ENCODE measurements around the gene SLC44A3. TPM values are rescaled to one million over a fixed set of nuclear protein-coding genes. Genes with fewer than 3 reads are reported as not detected.

Gene SLC44A3, protein sequence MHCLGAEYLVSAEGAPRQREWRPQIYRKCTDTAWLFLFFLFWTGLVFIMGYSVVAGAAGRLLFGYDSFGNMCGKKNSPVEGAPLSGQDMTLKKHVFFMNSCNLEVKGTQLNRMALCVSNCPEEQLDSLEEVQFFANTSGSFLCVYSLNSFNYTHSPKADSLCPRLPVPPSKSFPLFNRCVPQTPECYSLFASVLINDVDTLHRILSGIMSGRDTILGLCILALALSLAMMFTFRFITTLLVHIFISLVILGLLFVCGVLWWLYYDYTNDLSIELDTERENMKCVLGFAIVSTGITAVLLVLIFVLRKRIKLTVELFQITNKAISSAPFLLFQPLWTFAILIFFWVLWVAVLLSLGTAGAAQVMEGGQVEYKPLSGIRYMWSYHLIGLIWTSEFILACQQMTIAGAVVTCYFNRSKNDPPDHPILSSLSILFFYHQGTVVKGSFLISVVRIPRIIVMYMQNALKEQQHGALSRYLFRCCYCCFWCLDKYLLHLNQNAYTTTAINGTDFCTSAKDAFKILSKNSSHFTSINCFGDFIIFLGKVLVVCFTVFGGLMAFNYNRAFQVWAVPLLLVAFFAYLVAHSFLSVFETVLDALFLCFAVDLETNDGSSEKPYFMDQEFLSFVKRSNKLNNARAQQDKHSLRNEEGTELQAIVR
- polyA plus RNA-seq (ENCODE audit: insufficient read length in 12 of 12), result 10 to 100 TPM in 1 of 12 donors, 1 to 10 TPM in 10, not detected in 1; 3.3 to 16.2 (median 4.6) TPM
- long read RNA-seq, donor 1, partial matches to known transcripts, result 19 of 25 reads
- long read RNA-seq, donor 1, other reads (novel, unspliced or antisense), result 0 of 25 reads
- long read RNA-seq, donor 2, partial matches to known transcripts, result 0 of 2 reads
- long read RNA-seq, donor 2, other reads (novel, unspliced or antisense), result 0 of 2 reads
- long read RNA-seq, donor 3, result 0 reads
- long read RNA-seq, donor 4, result 0 reads
- long read RNA-seq, donor 5, result 0 reads
- long read RNA-seq, donor 6, result 0 reads
- long read RNA-seq, donor 7, result 0 reads
- long read RNA-seq, donor 8, partial matches to known transcripts, result 375 of 385 reads
- long read RNA-seq, donor 8, other reads (novel, unspliced or antisense), result 10 of 385 reads
- long read RNA-seq, donor 9, result 0 reads
- long read RNA-seq, donor 10, result 0 reads
- long read RNA-seq, donor 11, result 0 reads

DNA sequence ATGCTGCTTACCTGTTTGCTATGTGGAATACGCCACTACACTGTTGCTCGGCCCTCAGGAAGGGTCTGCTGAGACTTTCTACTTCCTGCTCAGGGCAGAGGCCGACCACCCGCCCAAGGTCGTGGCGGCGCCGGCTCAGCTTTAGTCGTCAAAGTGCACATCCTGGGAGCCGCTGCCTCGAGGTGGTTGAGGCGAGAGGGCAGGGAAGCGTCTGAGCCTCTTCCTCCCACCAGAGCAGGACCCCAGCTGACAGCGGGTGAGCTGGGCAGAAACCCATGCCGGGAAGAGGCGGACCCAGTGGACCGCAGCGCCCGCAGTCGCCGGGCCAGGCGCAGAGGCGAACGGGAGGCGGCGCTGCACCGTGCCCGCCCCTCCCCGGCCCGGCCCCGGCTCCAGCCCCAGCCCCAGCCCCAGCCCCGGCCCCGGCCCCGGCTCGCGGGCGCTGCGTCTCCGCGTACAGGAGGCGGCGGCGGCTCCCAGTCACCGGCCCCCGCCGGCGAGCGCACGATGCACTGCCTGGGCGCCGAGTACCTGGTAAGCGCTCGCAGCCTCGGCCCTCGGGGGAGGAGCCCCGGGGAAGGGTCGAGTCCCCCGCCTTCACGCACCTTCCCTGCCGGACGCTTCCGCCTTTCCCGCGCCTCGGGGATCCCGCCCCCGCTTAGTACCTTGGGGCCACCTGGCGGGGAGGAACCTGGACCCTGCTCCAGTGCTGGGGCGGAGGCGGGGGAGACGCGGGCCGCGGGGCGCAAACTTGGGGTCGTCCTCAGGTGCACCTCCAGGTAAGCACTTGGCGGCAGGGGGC is at the start of gene SLC44A3:
TSS of gene SLC44A3 (plus strand) at position 413 of the 802 bp plus-strand sequence. CDS start at position 508, 95 bp downstream.
- DNase-seq, result no peak

DNA sequence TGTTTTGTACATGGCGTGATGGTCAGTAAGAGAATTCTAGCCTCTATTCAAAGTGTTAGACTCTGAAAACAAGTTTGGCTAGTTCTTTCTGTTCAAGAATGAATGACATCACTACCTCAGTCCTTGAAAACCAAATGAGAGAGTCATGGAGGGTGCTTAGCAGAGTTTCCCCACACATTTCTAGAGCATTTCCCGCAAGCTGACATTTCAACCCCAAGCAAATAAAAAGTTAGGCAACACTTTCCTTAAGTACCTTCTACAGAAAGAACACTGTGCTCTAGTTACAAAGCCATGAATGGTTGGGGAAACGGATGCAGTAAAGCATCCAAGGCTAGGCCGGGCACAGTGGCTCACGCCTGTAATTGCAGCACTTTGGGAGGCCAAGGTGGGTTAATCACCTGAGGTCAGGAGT is 47.9 kb upstream of the SLC44A3 start:
- DNase-seq, result no peak

DNA sequence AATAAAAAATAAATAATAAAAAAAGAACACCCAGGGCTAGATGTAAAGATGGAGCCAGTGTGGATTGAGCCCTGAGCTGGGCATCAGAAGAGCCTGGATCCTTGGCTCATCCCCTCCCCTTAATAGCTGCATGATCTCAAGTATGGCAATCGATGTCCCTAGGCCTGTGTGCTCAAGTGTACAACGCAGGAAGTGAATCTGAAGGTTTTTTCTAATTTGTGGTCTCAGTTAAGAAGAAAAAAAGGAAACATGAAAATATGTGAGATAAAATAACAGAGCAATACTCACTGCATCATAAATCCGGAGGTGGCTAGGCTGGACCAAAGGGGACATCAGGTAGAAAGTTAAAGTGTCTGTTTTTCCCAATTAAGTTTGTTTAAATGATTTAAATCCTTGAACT is 47.3 kb upstream of the SLC44A3 start:
- DNase-seq, result no peak

DNA sequence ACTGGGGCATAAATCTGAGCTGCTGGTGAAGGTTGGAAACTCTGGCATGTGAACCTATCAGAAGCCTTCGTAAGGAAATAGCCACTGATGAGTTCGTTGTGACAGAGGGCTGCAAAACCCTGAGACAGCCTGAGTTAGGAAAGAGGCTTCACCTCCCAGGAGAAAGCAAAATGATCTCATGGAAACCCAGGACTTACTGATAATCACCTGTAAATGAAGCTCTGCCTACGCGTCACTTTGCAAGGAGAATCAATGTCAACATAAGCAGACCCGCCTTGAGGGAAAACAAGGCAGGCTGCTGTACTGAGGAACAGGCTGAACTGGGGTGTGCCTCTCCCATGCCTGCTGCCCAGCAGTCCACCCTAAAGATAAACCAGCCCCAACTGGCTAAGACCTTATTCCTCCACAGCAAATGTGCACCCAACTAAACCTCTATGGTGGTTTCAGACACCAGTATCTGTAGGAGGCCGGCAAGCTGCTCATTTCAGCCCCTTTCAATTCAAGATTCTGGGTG is 46.8 kb upstream of the SLC44A3 start:
- no peak for DNase-seq

DNA sequence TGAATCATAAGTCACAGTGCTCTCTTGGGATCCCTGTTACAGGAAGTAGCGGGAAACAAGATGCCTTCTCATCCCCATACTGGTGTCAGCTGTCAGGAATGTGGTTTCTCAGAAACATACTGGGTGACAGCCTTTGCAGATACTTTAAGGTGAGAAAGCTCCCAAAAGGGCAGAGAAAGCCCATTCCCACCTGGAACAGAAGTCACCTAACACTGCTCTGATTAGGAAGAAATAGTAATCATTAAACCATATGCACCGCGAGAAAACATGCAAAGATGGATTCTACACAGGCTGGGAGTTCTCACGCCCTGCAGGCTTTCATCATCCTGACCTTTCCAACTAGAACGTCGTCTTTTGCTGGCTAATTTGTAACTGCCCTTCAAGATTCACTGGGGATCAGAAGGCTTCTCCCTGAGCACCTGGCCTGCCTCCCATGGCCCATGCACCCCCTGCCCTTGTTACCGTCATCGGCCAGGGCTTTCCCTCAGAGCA is 46.2 kb upstream of the SLC44A3 start:
- no peak for DNase-seq

DNA sequence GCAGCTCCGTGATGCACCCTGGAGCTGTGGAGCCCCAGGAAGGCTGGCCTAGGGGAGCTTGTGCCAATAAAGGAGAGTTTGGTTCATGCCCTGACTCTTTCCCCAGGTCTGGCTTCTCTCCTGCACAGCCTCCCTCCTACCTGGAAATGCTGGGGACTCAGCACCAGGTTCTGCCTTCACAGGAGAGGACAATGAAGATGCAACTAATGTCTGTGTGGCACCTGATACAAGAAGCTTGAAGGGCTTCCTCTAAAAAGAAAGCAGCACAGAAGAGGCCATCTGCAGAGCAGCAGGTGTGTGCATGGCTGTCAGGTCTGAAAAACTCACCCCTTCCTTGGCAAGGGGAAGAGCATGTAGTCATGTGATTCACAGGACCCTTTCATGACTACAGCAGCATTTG is 43.7 kb upstream of the SLC44A3 start:
- DNase-seq, result no peak

DNA sequence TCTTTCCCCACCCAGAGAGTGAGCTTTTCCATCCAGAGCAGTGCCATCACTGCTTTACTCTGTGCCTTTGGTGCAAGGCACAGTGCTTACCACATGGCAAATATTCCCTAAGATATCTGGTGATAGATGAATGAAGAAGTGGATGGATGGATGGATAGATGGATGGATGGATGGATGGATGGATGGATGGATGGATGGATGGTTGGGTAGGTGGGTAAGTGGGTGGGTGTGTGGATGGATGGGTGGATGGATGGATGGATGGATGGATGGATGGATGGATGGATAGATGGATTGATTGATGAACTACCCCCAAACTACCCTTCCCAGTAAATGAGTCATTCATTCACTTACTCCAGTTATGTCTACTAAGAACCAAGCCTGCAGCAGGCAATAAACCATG is 42.9 kb upstream of the SLC44A3 start:
- DNase-seq, result no peak

DNA sequence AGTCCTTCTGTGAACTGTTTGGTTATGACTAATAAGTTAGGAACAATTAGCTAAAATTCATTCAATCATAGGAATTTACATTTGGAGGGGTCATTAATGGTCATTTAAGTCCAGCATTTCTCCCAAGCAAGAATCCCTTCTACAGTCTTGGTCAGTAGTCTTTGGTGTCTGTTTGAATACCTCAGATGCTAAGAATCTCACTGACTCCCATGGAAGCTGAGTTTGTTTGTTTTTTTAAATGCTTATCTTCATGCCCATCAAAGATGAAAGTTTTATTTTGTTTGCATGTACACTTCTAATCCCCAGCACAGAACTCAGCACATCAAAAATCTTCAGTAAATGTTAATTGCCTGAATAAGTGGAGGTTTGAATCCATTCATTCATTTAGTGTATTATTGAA is 41.3 kb upstream of the SLC44A3 start:
- DNase-seq, result no peak

DNA sequence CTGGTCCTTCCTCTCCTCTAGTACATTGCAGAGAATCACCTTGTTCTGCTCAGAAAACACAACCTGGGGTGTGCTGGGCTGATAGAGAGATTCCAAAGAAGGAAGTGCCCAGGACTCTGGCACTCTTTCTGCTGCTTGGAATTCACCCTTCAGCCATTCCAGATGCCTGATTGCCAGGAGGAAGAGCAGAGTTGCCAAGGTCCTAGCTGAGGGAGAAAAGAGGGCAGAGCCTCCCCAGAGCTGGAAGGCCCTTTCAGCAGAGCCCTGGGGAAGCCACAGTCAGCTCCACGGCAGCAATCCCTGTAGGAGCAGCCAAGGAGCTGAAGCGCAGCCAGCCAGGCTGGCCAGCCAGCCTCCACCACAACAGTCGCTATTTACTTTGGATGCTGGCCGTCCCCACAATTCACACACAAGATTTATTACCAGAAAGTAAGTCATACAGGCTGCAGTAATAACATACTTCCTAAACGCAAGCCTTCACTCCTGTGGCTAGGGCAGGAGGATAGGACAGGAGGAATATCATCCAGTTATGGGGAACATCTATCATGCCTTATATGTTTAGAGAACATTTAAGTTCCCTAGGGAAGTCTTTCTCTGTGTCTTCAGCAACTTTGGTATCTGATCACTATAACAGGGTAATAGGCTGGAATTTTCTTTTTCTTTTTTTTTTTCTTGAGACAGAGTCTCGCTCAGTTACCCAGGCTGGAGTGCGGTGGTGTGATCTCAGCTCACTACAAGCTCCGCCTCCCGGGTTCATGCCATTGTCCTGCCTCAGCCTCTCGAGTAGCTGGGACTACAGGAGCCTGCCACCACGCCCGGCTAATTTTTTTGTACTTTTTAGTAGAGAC is 36.6 kb upstream of the SLC44A3 start:
- DNase-seq, result peak; percentile 38

DNA sequence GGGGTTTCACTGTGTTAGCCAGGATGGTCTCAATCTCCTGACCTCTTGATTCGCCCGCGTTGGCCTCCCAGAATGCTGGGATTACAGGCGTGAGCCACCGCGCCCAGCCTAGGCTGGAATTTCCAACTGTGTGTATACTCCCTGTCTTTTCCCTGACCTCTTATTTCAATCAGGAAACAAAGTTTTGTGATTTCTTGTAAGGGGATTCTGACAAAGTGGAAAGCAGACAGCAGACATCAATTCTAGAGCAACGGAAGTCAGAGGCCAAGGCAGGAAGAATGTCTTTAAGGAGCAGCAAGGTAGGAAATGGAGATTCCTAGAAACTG is 36.0 kb upstream of the SLC44A3 start:
- no peak for DNase-seq

DNA sequence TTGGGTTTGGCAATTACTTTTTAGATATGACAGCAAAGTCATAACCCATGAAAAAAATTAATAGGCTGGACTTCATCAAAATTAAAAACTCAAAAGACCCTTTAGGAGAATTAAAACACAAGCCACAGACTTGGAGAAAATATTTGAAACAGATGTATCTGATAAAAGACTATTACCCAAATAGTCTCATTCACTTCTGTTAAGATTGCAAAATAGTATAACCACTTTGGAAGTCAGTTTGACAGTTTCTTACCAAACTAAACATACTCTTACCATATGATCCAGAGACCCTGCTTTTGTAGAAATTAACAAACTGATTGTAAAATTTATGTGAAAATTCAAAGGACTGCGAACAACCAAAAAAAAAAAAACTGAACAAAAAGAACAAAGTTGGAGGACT is 32.5 kb upstream of the SLC44A3 start:
- DNase-seq, result no peak

DNA sequence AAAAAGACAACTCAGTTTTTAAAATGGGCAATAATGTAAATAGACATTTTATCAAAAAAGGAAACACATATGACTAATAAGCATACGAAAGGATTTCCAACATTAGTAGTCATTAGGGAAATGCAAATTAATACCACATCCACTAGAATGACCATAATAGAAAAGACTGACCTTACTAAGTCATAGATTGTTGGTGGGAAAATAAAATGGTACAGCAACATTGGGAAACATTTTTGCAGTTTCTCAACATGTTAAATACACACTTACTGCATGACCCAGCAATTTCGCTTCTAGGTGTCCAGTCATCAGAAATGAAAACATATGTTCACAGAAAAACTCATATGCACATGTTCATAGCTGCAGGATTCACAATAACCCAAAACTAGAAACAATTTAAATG is 29.9 kb upstream of the SLC44A3 start:
- no peak for DNase-seq

DNA sequence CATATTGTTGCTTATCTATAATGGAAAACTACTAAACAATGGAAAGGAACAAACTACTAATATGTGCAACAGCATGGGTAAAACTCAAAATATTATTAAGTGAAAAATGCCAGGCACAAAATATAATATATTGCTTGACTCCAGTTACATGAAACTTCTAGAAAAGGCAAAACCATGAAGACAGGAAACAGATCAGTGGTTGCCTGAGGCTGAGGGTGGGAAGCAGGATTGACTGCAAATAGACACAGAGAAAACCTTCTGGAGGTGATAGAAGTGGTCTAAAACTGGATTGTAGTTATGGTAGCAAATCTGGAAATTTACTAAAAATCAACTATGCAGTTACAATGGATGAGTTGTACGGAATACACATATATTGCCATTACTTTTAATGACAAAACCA is 29.5 kb upstream of the SLC44A3 start:
- no peak for DNase-seq

DNA sequence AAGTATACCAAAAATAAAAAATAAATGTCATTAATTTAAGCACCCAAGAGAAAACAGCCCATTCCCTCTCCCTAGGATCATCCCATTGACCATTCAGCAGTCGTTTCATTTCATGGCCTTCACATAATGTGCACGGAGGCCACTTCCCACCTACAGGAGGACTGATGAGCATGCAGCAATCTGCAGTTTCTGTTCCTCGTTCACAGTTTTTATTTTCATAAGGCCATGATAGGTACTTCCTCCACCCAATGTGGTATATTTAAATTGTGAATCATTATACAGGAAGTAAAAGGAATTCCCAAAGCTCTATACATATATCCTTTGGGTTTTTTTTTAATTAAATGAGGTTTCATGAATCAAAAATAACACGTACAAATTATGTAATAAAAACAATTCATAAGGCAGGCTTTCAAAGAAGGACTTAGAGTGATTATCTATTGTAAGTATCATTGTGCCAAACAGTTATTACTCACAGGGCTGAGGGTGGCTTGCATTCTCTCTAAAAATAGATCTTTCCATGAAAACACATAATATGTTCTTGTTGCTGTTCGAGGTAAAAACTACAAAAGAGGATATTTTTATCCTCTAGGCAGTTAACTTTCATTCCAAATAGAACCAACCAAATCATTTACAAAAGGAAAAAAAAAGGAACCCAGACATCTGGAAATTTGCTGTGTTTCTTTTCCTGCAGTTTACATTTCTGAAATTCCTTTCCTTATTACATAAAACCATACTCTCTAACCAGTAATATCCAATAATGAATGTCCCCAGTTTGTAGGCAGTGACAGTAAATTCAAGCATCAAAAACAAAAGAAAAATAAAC is 27.5 kb upstream of the SLC44A3 start:
- peak; percentile 20 for DNase-seq

DNA sequence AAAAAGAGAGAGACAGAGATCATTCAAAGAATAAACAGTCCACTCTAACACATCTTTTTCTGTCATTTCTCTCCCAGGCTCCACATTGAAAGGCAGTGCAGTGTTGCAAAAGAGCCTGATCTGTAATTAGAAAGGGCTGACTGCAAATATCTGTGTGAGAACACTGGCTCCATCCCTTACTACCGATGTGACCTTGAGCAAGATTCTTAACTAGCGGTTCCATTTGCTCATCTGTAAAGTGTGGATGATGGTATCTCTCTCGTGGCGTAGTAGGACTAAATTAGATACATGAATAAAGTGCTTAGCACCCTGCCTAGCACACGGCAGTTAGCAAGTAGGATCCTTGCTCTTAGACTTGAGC is 26.9 kb upstream of the SLC44A3 start:
- no peak for DNase-seq

DNA sequence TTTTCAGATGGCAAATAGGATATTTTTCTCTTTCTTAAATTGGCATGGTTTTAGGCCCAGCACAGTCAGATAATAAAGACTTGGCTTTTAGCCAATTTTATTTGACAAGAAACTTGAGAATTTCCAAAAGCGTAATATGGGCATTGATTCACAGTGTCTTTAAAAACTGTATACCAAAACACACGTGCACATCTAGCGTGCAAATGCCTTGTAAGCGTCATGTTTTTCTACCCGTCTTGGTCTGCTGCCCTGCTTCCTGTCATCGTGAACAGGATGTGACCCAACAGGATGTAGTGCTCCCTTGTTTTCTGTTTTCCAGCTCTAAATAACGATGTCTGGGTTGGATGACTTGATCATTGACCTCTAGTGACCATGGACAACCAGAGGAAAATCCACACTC is 24.7 kb upstream of the SLC44A3 start:
- no peak for DNase-seq

DNA sequence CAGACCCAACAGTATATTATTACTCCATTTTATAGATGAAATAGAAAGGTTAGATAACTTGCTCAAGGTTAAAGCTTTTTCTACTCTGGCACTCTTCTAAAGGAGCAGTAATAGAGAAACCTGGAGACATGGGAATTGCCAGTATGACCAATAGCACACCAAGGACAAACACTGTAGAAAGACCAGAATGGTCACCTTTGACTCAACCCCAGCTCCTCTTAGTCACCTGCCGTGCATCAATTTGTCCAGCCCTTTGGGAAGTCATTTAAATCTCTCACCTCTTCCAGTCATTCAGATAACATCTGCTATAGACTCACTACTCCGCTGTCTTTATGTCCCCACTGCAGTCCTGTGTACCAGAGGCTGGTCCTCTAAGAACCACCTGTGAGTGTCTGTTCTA is 23.9 kb upstream of the SLC44A3 start:
- DNase-seq, result no peak

DNA sequence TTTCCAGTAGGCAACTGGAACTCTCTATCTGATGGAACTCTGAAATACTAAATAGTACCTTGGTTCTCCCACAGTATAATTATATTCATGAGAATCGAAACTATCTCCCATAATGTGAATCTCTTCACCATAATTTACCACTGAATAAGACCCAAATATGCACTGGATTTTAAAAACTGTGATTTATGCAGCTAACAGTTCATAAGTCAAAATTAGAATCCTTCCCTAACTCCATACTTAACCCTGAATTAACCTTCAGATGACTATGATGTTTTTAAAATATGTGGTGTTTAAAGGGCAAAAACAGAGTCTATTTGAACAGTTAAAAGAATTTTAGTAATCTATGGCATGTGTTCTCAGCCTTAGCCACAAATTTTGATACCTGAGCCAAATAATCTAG is 22.9 kb upstream of the SLC44A3 start:
- DNase-seq, result no peak

DNA sequence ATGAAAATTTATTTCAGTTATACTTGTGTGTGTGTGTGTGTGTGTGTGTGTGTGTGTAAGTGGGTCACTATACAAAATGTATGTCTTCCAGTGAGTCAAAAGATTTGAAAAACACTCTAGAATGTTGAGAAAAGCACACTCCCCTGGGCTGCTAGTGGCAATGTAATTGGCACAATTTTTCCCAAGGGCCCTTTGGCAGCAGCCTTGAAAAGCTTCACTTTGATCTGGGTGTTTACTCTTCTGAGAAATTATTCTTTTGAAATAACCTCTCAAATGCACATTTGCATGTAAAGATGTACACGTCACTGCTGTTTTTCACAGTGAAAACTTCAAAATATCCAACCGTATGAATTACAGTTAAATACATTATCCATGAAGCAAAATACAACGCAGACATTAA is 22.1 kb upstream of the SLC44A3 start:
- no peak for DNase-seq

DNA sequence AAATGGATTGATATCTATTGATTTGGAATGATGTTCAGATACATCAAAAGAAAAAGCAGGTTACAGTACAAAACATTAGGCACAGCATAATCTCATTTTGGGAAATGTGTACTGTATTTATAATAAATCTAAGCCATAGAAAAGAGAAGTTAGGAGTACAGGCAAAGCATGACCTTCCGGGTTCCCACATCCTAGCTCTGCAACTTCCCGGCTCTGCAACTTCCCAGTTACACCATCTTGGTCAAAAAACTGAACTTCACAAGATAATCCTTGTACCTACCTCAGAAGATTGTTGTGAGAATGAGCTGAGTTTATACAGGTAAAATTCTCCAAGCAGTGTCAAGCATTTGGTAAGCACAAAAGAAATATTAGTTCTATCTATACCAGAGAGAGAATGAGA is 21.7 kb upstream of the SLC44A3 start:
- DNase-seq, result no peak
